NCI-H1694 treated with DMSO at 0.1 percent for 48 hours (cell line): ENCODE data around the gene SLC10A7.

Experiments
- DNase-seq: peaks from one replicate; lab custom pipeline; 2025; lab: John Stamatoyannopoulos, UW

The SLC10A7 gene

GRCh38 chr4:146257511-146257910 is 264.2 kb downstream of the SLC10A7 start:
- DNase-seq: no peak

GRCh38 chr4:146256328-146256727 is 265.4 kb downstream of the SLC10A7 start:
- no peak for DNase-seq

DNA sequence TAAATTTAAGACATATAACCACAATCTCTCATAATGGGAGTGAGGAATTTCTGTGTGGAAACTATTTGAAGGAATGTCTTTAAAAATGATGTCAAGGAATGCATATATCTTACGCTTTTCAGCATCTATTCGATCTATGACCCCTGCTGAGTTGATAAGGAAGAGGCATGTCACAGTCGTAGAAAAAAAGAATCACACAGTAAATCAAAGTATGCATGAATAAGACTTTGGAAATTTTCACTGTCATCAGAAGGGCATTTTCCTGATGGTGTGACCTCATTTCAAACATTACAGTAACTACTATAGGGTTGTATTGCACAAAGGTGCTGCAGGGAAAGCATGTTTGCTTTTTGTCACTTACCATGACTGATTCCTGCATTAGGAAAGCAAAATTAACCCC is 265.9 kb downstream of the SLC10A7 start:
- DNase-seq: no peak

DNA sequence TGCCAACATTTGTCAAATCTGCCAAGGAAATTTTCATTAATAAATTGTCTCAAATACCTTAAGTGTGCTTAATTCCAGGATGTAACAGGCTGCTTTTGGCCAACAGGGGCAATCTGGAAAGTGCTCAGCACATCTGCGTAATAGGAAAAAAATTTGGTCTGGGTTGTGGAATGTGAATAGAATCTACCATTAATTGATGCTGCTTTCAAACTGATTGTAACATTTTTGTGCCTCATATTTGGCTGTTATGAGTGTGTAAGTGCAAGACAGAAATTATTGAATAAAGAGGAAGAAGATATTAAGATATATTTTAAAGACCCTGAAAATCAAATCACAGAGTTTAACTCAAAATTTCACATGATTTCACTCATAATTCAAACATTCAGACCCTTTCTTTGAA is 266.3 kb downstream of the SLC10A7 start:
- no peak for DNase-seq

DNA sequence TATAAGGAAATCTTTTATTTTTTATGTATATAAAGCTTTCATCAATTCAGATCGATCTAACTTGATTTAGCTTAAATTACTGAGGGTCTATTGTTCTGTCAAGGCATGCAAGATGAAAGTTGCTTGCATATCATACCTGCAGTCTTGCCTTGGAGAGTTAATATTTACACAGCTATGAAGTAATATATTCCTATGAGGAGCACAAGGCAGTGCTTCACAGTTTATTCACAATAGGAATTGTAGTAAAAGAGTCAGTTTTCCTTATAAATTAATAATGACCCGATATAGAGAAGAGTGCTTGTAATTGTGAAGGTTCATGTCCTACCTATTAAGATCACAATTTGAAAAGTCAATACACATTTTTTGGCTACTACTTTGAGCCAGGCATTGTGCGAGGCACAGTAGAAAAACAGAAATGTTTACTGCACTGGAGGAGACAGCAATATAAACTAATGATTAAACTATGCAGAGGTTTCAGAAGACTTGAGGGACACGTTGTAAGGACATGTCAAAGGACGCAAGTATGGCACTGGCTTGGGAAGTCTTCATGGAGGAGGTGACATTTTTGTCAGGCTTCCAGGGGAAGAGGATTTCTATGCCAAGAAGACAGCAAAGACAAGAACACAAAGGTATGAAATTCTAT is 268.6 kb downstream of the SLC10A7 start:
- DNase-seq: no peak

GRCh38 chr4:146247356-146247755 is 274.4 kb downstream of the SLC10A7 start:
- no peak for DNase-seq

- no peak for DNase-seq
Observed at GRCh38 chr4:146246381-146246780, 275.4 kb downstream of the SLC10A7 start.

GRCh38 chr4:146245850-146246249 is 275.9 kb downstream of the SLC10A7 start:
- DNase-seq: no peak

DNA sequence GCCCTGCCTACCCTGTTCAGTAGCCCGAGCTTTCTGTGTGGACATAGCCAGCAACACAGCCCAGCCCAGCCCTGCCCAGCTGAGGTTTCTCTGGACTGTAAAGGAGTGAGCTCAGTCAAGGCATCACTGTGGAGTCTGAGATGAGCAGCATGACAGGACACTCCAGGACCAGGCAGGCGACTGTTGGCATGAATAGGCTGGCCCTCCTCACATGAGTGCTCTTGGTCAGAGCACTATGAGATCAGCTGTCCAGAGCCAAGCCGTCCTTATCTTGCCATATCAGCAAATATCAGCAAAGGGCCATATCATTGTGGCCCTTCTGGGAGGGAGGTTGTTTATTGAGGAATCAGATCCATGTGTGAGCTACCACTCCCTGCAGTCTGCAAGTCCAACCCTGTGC is 276.5 kb downstream of the SLC10A7 start:
- DNase-seq: no peak

GRCh38 chr4:146244496-146244895 is 277.2 kb downstream of the SLC10A7 start:
- DNase-seq: no peak

DNA sequence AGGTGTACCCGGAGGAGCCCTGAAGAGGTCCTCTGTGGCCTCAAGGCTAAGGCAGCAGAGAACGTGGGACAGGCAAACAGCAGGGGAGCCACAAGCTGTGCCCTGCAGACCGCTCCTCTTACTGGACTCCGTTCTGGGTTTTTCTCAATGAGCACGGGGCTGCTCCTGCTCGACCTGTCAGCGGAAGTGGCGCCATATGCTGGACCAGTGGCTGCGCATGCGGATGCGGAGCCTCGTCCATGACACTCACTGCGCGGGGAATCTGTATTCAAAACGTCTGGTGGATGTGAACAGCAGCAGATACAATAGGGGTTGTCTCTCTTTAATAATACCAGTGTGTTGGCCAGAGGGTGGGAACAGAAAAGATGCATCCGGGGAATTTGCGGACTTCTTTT is 277.9 kb downstream of the SLC10A7 start:
- DNase-seq: no peak

GRCh38 chr4:146243141-146243882 is 278.4 kb downstream of the SLC10A7 start:
- no peak for DNase-seq

DNA sequence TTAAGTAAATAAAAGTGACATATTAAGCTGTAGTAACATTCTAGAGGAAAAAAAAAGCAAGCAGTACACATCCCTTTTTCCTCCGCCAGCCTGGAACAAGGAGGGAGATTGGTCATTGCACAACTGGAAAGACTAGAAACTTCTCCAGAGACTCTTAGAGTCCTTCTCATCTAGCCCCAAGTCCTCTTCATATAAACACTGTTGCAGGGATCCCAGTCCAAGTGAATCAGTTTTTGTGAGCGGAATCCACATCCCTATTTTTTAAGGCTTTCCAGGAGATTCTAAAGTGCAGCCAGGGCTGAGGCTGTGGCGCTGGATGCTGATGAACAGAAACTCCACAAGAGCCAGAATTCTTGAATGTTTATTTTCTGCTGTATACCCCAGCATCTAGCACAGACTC is 283.6 kb downstream of the SLC10A7 start:
- no peak for DNase-seq

GRCh38 chr4:146237092-146237491 is 284.6 kb downstream of the SLC10A7 start:
- no peak for DNase-seq

- no peak for DNase-seq
Observed at GRCh38 chr4:146236216-146236615, 285.5 kb downstream of the SLC10A7 start.

- no peak for DNase-seq
Observed at GRCh38 chr4:146235654-146236177, 286.0 kb downstream of the SLC10A7 start.

DNA sequence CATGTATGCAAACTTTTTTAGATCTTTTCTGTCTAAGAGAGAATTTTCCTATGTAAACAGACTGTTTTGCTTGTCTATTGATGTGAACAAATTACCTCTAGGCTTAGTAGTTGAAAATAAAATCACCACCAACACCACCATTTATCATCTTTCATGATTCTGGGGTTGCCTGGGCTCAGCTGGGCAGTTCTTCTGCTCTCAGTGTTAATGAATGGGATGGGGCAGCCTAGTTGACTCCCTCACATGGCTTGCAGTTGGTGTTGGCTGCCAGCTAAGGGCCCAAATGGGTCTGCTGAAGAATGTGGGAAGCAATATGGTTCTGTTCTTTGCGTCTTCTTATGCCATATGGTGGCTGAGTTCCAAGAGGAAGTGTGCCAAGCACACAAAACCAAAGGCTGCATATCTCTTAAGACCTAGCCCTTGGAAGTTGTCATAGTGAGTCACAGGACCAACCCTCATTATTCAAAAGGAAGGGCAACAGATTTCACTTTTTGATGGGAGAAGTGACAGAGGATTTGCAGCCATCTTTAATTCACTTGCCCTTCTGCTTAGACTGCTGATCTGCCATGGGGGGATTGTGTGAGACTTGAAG is 289.5 kb downstream of the SLC10A7 start:
- no peak for DNase-seq

DNA sequence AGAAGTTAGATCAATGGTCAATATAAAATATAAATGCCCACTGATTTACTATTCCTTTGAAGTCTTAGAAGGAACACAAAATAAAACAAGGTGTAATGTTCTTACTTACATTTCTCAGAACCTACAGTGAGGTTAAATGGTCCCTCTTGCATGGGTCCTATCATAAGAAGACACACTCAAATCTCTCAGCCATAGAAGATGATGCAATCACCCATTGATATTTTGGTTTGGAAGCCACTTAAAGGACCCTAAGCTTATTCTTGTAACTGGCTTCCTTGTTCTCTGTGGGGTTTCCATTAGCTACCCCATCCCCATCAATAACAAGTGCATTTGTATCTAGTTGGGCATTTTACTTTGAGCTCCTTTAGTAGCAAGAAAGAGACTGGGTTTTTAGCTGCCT is 292.3 kb downstream of the SLC10A7 start:
- DNase-seq: no peak

DNA sequence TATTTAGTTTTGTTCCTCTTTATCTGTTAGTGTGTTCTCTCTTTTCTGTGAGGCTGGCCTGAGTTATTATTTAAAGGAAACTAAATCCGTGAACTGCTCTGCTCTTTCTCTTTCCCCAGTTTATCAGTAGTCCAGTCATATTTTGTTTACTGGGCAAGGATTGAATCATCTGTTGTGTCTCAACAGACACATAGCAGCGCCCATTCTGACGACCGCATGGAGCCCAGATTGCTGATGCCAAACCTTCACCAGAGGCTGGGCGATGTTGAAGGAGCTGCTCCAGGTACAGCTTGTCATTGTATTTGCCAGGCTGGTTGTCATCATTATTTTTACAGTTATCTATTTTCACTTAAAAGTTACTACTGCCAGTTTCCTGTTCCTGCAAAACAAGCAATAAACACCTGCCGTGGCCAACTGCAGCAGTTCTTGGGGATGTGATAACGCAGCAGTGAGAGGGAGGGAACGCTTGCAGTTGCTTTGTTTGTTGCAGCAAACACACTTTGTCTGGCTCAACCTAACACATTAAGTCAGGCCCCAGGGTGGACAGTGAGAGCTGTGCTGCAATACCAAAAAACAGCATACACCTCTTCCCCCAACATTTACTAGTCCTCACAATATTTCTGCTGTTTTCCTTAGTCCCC is 297.3 kb downstream of the SLC10A7 start:
- DNase-seq: no peak

DNA sequence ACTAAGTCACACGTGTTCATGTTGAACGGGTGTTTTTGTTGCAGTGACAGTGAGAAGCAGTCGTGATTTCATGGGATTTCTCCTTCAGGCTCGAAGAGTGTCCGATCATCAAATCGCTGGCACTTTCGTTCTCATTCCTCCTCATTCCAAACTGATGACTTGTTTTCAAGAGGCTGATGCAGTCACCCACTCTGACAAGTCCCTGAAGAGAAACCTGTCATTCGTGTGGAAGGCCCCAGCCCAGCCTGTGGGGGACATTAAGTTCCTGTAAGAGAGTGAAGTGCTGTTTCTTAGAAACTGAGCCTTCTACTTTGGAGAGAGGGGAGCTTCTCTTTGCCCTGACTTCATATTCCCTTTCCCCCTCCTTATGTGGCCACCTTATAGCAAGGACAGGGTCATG is 299.4 kb downstream of the SLC10A7 start:
- DNase-seq: no peak

GRCh38 chr4:146214238-146214637 is 307.5 kb downstream of the SLC10A7 start, which contains the start of gene REELD1:
Gene REELD1, plus strand, starts transcription at chr4:146214538. Its CDS starts 2,415 bp downstream, at chr4:146216953.
- DNase-seq: no peak

DNA sequence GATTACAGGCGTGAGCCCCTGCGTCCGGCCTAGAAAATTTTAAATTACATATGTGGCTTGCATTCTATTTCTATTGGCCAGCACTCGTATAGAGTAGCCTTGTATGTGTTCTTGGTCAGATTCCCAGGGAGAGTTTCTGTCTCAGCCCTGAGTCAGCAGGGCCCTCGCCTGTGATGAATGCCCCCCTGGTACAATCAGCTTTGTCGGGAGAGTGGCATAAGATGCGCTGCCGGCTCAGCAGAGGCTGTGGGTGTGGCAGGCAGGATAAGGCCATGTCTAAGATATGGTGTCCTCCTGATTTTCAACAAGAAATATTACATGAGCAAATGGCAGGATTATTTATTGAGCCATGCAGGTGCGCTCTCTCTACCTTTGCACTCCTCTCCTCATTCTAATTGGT is 309.0 kb downstream of the SLC10A7 start:
- DNase-seq: no peak

DNA sequence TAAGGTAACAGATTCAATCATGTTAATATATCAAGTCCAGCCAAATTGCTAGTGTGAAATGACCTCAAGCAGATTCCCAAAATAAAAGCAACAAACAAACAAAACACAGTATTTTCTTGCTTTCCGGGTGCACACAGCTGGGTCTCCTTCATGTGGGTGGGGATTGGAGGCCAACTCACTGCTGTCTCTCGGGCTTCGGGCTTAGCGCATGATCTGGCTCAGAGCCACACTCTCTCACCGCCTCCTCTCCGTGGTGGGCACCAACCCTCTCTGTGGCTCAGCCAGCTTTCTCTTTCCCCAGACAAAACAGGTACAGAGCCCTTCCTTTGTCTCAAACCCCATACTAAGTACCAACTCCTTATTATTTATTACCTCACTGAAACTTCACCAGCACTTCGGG is 310.3 kb downstream of the SLC10A7 start:
- no peak for DNase-seq
